ENCODE data around the gene SNED1.

- TF ChIP-seq GLIS1 (tag by site-specific recombination; IDR thresholded peaks at IDR 0.05): no peak
- TF ChIP-seq CTCF (tag by site-specific recombination; IDR thresholded peaks at IDR 0.05): no peak
- TF ChIP-seq HOXA7 (CRISPR knock-in tag; IDR thresholded peaks at IDR 0.05; ENCODE audit: borderline replicate concordance): no peak
- TF ChIP-seq, protein P1, sequence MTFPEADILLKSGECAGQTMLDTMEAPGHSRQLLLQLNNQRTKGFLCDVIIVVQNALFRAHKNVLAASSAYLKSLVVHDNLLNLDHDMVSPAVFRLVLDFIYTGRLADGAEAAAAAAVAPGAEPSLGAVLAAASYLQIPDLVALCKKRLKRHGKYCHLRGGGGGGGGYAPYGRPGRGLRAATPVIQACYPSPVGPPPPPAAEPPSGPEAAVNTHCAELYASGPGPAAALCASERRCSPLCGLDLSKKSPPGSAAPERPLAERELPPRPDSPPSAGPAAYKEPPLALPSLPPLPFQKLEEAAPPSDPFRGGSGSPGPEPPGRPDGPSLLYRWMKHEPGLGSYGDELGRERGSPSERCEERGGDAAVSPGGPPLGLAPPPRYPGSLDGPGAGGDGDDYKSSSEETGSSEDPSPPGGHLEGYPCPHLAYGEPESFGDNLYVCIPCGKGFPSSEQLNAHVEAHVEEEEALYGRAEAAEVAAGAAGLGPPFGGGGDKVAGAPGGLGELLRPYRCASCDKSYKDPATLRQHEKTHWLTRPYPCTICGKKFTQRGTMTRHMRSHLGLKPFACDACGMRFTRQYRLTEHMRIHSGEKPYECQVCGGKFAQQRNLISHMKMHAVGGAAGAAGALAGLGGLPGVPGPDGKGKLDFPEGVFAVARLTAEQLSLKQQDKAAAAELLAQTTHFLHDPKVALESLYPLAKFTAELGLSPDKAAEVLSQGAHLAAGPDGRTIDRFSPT (tag by site-specific recombination; IDR thresholded peaks at IDR 0.05): no peak
- no peak for TF ChIP-seq ZNF624 (tag by site-specific recombination; IDR thresholded peaks at IDR 0.05)
- TF ChIP-seq ZNF169 (tag by site-specific recombination; IDR thresholded peaks at IDR 0.05): no peak
- no peak for TF ChIP-seq TRIM28 (IDR thresholded peaks at IDR 0.05; ENCODE audit: borderline replicate concordance, low read length)
- TF ChIP-seq ZNF658 (tag by site-specific recombination; IDR thresholded peaks at IDR 0.05): no peak
- no peak for TF ChIP-seq PRDM1 (tag by site-specific recombination; IDR thresholded peaks at IDR 0.05)
- TF ChIP-seq ZNF274 (IDR thresholded peaks at IDR 0.05; ENCODE audit: low read length): no peak
- TF ChIP-seq ZNF274 (tag by site-specific recombination; IDR thresholded peaks at IDR 0.05; ENCODE audit: borderline replicate concordance): no peak
- TF ChIP-seq ZBTB7A (tag by site-specific recombination; IDR thresholded peaks at IDR 0.05; ENCODE audit: low read depth): no peak
Observed at GRCh38 chr2:241110607-241111439, 112.4 kb downstream of the SNED1 start.
